Measurements from ENCODE around the gene TMEM135.
"Not testable (repeated sequence)": the region's sequence is repeated elsewhere in the genome, so short reads cannot be mapped to it uniquely, and the experiment has no call there.

TMEM135 gene

DNA sequence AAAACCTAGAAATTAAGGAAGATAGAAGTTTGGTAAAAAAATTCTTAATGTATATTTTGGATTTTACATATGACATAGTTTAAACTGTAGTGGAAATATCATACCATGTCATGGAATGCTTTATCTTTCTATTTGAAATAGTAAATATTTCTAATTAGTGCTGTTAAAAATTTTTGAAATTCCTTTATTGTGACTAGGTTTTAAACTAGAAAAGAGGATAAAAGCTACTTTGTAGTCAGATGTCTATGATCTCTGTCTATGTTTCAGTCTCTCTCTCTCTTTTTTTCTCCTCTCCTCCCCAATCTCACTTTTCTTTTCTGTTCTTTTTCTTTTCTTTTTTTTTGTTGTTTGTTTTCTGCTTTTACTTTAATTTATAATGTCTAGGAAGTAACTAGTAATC is 226.2 kb downstream of the TMEM135 start:
- no peak for DNase-seq (ENCODE audit: low read depth)
- TF ChIP-seq, protein P1, sequence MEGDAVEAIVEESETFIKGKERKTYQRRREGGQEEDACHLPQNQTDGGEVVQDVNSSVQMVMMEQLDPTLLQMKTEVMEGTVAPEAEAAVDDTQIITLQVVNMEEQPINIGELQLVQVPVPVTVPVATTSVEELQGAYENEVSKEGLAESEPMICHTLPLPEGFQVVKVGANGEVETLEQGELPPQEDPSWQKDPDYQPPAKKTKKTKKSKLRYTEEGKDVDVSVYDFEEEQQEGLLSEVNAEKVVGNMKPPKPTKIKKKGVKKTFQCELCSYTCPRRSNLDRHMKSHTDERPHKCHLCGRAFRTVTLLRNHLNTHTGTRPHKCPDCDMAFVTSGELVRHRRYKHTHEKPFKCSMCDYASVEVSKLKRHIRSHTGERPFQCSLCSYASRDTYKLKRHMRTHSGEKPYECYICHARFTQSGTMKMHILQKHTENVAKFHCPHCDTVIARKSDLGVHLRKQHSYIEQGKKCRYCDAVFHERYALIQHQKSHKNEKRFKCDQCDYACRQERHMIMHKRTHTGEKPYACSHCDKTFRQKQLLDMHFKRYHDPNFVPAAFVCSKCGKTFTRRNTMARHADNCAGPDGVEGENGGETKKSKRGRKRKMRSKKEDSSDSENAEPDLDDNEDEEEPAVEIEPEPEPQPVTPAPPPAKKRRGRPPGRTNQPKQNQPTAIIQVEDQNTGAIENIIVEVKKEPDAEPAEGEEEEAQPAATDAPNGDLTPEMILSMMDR (conservative IDR thresholded peaks at IDR 0.05; ENCODE audit: low read length) = no peak
- no peak overlapping the region for H3K4me3 ChIP-seq (ENCODE audit: low read length)

DNA sequence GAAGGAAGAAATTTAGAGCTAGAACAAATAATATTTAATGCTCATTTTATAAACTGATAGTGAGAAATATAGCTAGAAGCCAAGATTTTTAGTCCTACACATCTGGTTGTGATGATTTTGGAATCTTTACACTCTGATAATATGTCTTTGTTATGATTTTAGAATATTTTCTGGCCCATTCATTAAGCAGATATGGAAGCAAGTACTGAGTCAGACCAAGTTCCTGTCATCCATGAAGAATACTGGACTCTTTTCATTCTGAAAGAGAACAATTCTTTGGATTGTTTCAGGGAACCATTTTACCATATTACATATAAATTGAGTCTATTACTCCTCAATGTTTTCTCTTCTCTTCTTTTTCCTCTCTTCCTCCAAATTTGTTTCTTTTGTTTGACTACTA is 227.4 kb downstream of the TMEM135 start:
- DNase-seq (ENCODE audit: low read depth) = peak; percentile 36
- no peak overlapping the region for H3K4me3 ChIP-seq (ENCODE audit: low read length)
- TF ChIP-seq, protein P1 (conservative IDR thresholded peaks at IDR 0.05; ENCODE audit: low read length) = no peak

DNA sequence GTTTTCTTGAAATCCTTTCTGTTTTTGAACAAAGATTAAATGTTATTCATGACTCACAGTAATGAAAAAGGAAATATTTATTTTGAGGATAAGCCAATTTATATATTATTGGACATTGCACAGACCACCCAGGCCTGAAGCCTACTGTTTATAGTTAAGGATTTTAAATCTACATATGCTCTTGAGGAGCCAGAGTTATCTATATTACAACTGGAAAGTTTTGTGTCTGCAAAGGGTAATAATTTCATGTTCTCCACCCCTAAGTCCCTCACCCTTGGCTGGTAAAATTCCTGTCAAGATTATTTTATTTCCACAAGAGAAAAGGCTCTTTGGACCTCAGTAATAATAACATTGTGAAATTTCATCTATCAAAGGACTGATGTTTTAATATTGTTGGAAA is 228.2 kb downstream of the TMEM135 start:
- H3K4me3 ChIP-seq (ENCODE audit: low read length) = no peak overlapping the region
- TF ChIP-seq, protein P1 (conservative IDR thresholded peaks at IDR 0.05; ENCODE audit: low read length) = no peak
- no peak for DNase-seq (ENCODE audit: low read depth)

DNA sequence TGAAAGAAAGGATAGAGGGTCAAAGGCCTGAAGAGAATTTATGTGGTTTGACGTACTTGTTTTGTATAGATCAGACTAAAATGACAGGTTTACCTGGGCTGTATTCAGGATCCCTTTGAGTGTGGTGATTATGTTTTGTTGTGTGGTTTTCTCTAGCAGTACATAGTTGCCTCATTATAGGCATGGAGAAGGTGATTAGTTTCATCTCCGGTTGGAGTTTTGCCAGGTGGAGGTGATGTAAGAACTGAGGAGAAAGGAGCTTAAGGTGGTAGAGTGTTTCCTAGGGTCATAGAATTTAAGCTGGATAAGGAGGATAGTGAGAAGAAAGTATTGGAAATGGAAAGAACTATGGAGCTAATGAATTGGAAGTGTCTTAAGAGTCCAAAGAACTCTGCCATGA is 229.0 kb downstream of the TMEM135 start:
- no peak for DNase-seq (ENCODE audit: low read depth)
- no peak overlapping the region for H3K4me3 ChIP-seq (ENCODE audit: low read length)
- TF ChIP-seq, protein P1 (conservative IDR thresholded peaks at IDR 0.05; ENCODE audit: low read length) = no peak

DNA sequence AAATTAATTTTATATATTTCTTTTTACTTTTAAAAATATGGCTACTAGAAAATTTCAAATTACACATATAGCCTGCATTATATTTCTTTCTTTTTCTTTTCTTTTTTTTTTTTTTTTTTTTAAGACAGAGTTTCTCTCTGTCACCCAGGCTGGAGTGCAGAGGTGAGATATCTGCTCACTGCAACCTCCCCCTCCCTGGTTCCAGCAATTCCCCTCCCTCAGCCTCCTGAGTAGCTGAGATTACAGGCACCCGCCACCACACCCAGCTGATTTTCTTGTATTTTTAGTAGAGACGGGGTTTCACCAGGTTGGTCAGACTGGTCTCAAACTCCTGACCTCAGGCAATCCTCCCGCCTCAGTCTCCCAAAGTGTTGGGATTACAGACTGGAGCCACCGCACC is 234.2 kb downstream of the TMEM135 start:
- DNase-seq (ENCODE audit: low read depth); H3K4me3 ChIP-seq (ENCODE audit: low read length): not testable (repeated sequence)

DNA sequence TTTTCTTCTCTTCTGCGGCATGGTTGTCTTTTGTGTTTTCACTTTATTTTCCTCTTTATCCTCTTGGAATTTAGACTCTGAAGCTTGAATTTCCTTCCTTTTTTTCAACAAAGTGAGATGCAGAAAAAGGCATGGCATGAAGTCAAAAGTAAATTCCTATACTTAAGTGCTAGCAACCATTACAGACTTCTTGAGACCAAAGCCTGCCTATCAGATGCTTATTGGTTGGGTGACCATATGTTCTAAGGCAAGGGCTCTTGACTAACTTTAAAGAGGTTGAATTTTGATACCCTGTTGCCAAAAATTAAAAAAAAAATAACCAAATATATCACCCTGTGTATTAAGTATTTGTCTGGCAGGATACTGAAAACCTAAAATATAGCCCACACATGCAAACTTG is 237.4 kb downstream of the TMEM135 start:
- H3K4me3 ChIP-seq (ENCODE audit: low read length) = no peak overlapping the region
- TF ChIP-seq, protein P1 (conservative IDR thresholded peaks at IDR 0.05; ENCODE audit: low read length) = no peak
- DNase-seq (ENCODE audit: low read depth) = peak; percentile 33

DNA sequence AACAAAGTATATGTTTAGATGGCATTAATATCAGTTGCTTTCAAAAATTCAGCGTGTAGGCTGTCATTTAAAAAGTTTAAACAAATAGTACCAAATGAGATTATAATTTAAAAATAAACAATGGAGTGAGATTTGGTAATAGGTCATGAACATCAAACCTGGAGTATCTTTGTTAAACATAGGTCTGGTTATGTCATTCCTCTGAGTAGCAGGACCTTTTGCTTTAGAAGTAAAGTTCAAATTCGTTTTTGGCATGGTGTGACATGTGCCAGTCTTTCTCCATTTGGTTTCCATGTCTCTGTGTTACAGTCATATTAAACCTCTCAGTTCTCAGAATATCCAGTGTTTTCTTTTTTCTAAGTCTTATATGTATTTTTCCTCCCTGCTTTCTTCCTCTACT is 242.4 kb downstream of the TMEM135 start:
- TF ChIP-seq, protein P1 (conservative IDR thresholded peaks at IDR 0.05; ENCODE audit: low read length) = no peak
- no peak for DNase-seq (ENCODE audit: low read depth)
- no peak overlapping the region for H3K4me3 ChIP-seq (ENCODE audit: low read length)

DNA sequence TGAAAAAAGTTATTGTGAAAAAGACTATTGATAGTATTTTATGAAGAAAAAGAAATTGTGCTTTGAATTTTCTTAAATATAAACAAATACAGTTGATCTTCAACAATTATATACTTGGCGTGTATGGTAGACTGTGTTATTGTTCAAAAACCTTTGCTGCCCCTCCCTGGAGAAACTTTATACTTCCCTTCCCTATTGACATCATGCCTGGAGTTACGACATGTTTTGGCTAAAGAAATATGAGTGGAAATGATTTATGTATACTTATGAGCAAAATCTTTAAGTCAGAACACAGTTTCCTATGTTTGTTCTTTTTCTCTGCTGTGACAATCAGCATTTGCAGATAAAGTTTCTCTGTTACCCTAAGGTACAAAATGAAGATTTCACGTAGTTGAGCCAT is 243.8 kb downstream of the TMEM135 start:
- no peak overlapping the region for H3K4me3 ChIP-seq (ENCODE audit: low read length)
- TF ChIP-seq, protein P1 (conservative IDR thresholded peaks at IDR 0.05; ENCODE audit: low read length) = peak; percentile 41
- DNase-seq (ENCODE audit: low read depth) = peak; percentile 66

Measured in AG10803 (cell line).